AG10803 (cell line): ENCODE measurements around the gene GPT2.

Experiments
- DNase-seq: peaks from one replicate; pipeline ENCODE4 v3.0.0; 2010; ENCODE audit warnings: low read depth
- H3K4me3 ChIP-seq: 2 replicates; pipeline ENCODE4 v1.5.1; 2011; ENCODE audit warnings: mild to moderate bottlenecking, low read length, control low read depth
- TF ChIP-seq, protein P1 (sequence below): conservative IDR thresholded peaks from 2 replicates; pipeline ENCODE4 v1.5.1; 2011; ENCODE audit warnings: mild to moderate bottlenecking, low read length, control low read depth, inconsistent platforms

The GPT2 gene

DNA sequence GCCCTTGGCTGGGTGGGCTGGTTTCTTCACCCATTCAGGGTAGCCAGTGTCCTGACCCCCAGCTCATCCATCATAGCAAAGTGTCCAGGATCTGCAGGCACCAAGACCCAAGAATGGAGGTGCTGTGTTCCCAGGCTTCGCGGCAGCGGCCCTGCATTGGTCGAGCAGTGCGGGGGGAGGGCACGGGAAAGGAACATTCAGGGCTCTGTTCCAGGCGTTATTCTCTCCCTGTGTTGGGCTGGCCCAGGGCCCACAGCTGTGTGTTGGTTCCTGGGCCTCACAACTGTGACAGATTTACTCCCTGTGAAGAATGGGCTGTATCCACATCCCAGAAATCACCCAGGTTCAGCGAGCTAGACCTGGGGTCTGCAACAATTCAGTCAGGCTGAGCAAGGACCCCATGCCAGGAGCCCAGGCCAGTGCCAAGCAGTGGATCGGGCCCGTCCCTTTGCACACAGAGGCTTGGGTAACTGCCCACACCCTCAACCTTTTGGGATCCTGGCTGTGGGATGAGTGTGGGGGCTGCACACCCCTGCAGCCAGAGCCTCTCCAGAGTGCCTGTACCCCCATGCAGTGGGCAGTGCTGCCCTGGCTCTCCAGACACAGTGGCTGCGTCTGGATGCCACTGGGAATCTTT is 10.0 kb downstream of the GPT2 start:
- DNase-seq = peak; percentile 19
- TF ChIP-seq, protein P1, sequence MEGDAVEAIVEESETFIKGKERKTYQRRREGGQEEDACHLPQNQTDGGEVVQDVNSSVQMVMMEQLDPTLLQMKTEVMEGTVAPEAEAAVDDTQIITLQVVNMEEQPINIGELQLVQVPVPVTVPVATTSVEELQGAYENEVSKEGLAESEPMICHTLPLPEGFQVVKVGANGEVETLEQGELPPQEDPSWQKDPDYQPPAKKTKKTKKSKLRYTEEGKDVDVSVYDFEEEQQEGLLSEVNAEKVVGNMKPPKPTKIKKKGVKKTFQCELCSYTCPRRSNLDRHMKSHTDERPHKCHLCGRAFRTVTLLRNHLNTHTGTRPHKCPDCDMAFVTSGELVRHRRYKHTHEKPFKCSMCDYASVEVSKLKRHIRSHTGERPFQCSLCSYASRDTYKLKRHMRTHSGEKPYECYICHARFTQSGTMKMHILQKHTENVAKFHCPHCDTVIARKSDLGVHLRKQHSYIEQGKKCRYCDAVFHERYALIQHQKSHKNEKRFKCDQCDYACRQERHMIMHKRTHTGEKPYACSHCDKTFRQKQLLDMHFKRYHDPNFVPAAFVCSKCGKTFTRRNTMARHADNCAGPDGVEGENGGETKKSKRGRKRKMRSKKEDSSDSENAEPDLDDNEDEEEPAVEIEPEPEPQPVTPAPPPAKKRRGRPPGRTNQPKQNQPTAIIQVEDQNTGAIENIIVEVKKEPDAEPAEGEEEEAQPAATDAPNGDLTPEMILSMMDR = no peak
- no peak overlapping the region for H3K4me3 ChIP-seq

GRCh38 chr16:46895399-46896313 is 11.5 kb downstream of the GPT2 start:
- H3K4me3 ChIP-seq = no peak overlapping the region
- TF ChIP-seq, protein P1 = no peak

GRCh38 chr16:46896314-46896968 is 12.3 kb downstream of the GPT2 start:
- no peak overlapping the region for H3K4me3 ChIP-seq
- no peak for DNase-seq
- TF ChIP-seq, protein P1 = no peak

More at GRCh38 chr16:46895399-46896313, 11.5 kb downstream of the GPT2 start:
- no peak for DNase-seq

GRCh38 chr16:46897471-46897870 is 13.3 kb downstream of the GPT2 start:
- DNase-seq = no peak
- H3K4me3 ChIP-seq = no peak overlapping the region
- TF ChIP-seq, protein P1 = no peak

GRCh38 chr16:46898006-46898405 is 13.8 kb downstream of the GPT2 start:
- TF ChIP-seq, protein P1 = no peak
- DNase-seq = no peak
- H3K4me3 ChIP-seq = no peak overlapping the region

DNA sequence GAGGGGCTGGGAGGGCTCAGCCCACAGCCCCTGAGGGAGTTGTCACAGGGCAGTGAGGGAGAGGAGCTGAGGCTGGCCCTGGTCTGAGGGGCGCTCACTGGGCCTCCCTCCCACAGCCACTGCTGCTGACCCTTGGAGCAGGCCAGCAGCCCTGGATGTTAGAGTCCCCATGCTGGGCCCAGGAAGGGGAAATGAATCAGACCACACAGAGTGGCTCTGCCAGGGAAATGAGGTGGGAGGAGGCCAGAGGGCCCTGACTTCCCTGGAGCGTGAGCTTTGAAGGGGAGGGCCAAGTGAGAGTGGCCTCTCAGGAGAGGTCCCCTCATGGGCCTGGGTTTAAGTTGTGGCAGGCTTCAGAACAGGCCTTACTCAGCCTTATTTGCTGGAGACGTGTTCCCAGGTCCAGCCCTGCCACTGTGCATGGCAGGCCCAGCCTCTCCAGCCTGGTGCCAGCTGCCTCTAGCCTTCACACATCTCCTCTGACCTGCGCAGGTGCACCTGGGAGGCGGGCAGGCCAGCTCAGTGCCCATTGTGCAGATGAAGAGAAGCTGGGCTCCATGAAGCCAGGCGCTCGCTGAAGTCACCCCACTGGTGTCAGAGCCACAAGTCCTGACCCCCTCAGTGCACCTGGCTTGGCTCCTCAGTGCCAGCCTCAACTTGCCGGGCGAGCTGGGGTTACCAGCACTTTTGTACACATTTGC is 15.4 kb downstream of the GPT2 start:
- no peak overlapping the region for H3K4me3 ChIP-seq
- TF ChIP-seq, protein P1 = no peak
- DNase-seq = no peak
